Loucy (cell line): Measurements from ENCODE around the gene MPHOSPH6.

ENCODE experiments used
- H2AFZ ChIP-seq: fragments of 200-600 bp; sonication (generic); 2 replicates; pipeline ENCODE4 v1.6.0; 2016; ENCODE audit warnings: antibody characterized with exemption, mild to moderate bottlenecking, low read length, moderate library complexity
- H3F3A ChIP-seq: fragments of 200-600 bp; 2 replicates; pipeline ENCODE4 v1.6.0; 2016; ENCODE audit warnings: antibody characterized with exemption, low read depth, mild to moderate bottlenecking
- H3K27me3 ChIP-seq: fragments of 200-600 bp; sonication (generic); 2 replicates; pipeline ENCODE4 v1.6.1; 2014; ENCODE audit warnings: low read length, mild to moderate bottlenecking; ENCODE audit not compliant: insufficient read depth, poor library complexity, severe bottlenecking
- H3K36me3 ChIP-seq: fragments of 200-600 bp; sonication (generic); 2 replicates; pipeline ENCODE4 v1.6.1; 2016; ENCODE audit warnings: low read length; ENCODE audit not compliant: insufficient read depth
- H3K4me1 ChIP-seq: fragments of 200-600 bp; sonication (generic); 2 replicates; pipeline ENCODE4 v1.5.1; 2014; ENCODE audit warnings: low read length, mild to moderate bottlenecking; ENCODE audit not compliant: insufficient read depth, poor library complexity, severe bottlenecking
- H3K4me2 ChIP-seq: fragments of 200-600 bp; sonication (generic); 2 replicates; pipeline ENCODE4 v1.6.0; 2014; ENCODE audit warnings: antibody characterized with exemption, low read length, low read depth, mild to moderate bottlenecking; ENCODE audit not compliant: poor library complexity, severe bottlenecking
- H3K4me3 ChIP-seq: fragments of 200-600 bp; sonication (generic); 2 replicates; pipeline ENCODE4 v1.5.1; 2014; ENCODE audit warnings: low read length, mild to moderate bottlenecking, mixed read lengths; ENCODE audit not compliant: poor library complexity, severe bottlenecking
- H3K79me2 ChIP-seq: fragments of 200-600 bp; sonication (generic); 2 replicates; pipeline ENCODE4 v1.6.1; 2014; ENCODE audit warnings: low read length; ENCODE audit not compliant: insufficient read depth
- H3K9ac ChIP-seq: fragments of 200-600 bp; sonication (generic); 2 replicates; pipeline ENCODE4 v1.6.0; 2014; ENCODE audit warnings: mild to moderate bottlenecking, low read depth, low read length, moderate library complexity; ENCODE audit not compliant: poor library complexity, severe bottlenecking
- H3K9me2 ChIP-seq: fragments of 200-600 bp; sonication (generic); replicated peaks from 2 replicates; pipeline ENCODE4 v1.6.1; 2016; ENCODE audit warnings: low read depth, low read length, mixed read lengths
- H3K9me3 ChIP-seq: fragments of 200-600 bp; sonication (generic); 2 replicates; pipeline ENCODE4 v1.6.1; 2014; ENCODE audit warnings: mild to moderate bottlenecking, antibody characterized with exemption, low read length, low read depth; ENCODE audit not compliant: insufficient read depth
- H4K20me1 ChIP-seq: fragments of 200-600 bp; sonication (generic); 2 replicates; pipeline ENCODE4 v1.6.0; 2014; ENCODE audit warnings: antibody characterized with exemption, low read length, mild to moderate bottlenecking; ENCODE audit not compliant: insufficient read depth, poor library complexity, severe bottlenecking
- CTCF ChIP-seq: fragments of 200-600 bp; sonication (generic); conservative IDR thresholded peaks from 2 replicates; pipeline ENCODE4 v1.5.1; 2014; ENCODE audit warnings: mild to moderate bottlenecking, antibody characterized with exemption, low read length
- EZH2phosphoT487 ChIP-seq: fragments of 200-600 bp; IDR thresholded peaks from 2 replicates; pipeline ENCODE4 v1.6.1; 2018; ENCODE audit warnings: antibody characterized with exemption, mild to moderate bottlenecking, moderate library complexity, borderline replicate concordance

Gene MPHOSPH6

GRCh38 chr16:82199209-82199608 is 29.2 kb upstream of the MPHOSPH6 start:
- no peaks in the 10 kb centered on the region for H3K79me2 ChIP-seq
- no peaks in the 10 kb centered on the region for H3K4me1 ChIP-seq
- TF ChIP-seq EZH2phosphoT487 (no peak), CTCF (no peak)
- H4K20me1 ChIP-seq = no peaks in the 10 kb centered on the region
- no peak overlapping the region for H3K9ac ChIP-seq
- H3K4me2 ChIP-seq = no peak overlapping the region
- H3K36me3 ChIP-seq = no peaks in the 10 kb centered on the region
- no peaks in the 10 kb centered on the region for H3K27me3 ChIP-seq
- H2AFZ ChIP-seq = no peak overlapping the region
- H3K9me3 ChIP-seq = no peaks in the 10 kb centered on the region
- no peak overlapping the region for H3K4me3 ChIP-seq
- no peaks in the 10 kb centered on the region for H3F3A ChIP-seq
- H3K9me2 ChIP-seq = no peaks in the 10 kb centered on the region

GRCh38 chr16:82197540-82198240 is 27.7 kb upstream of the MPHOSPH6 start:
- H3F3A ChIP-seq = no peaks in the 10 kb centered on the region
- H3K27me3 ChIP-seq = no peaks in the 10 kb centered on the region
- H3K4me3 ChIP-seq = no peak overlapping the region
- H3K79me2 ChIP-seq = no peaks in the 10 kb centered on the region
- TF ChIP-seq CTCF (no peak), EZH2phosphoT487 (no peak)
- H2AFZ ChIP-seq = no peak overlapping the region
- no peak overlapping the region for H3K9ac ChIP-seq
- no peaks in the 10 kb centered on the region for H3K9me3 ChIP-seq
- H3K4me2 ChIP-seq = no peak overlapping the region
- H3K36me3 ChIP-seq = no peaks in the 10 kb centered on the region
- no peaks in the 10 kb centered on the region for H4K20me1 ChIP-seq
- H3K4me1 ChIP-seq = peaks cover 4% of the 10 kb centered on the region
- no peaks in the 10 kb centered on the region for H3K9me2 ChIP-seq

- no peaks in the 10 kb centered on the region for H3F3A ChIP-seq
- H3K27me3 ChIP-seq = no peaks in the 10 kb centered on the region
- no peak overlapping the region for H3K9ac ChIP-seq
- H4K20me1 ChIP-seq = no peaks in the 10 kb centered on the region
- no peaks in the 10 kb centered on the region for H3K36me3 ChIP-seq
- H3K4me3 ChIP-seq = no peak overlapping the region
- H3K9me3 ChIP-seq = no peaks in the 10 kb centered on the region
- H3K79me2 ChIP-seq = no peaks in the 10 kb centered on the region
- H2AFZ ChIP-seq = peak overlapping the region; percentile 32; the same call in 1 of the 2 replicates
- no peaks in the 10 kb centered on the region for H3K9me2 ChIP-seq
- H3K4me1 ChIP-seq = peaks cover 9% of the 10 kb centered on the region
- H3K4me2 ChIP-seq = no peak overlapping the region
- TF ChIP-seq EZH2phosphoT487 (no peak), CTCF (no peak)
These were observed 26.0 kb upstream of the MPHOSPH6 start for GRCh38 chr16:82195917-82196494.
